AG20443 (cell line): ENCODE data around the gene PYHIN1.

Source experiments
- DNase-seq: peaks from one replicate; pipeline ENCODE4 v3.0.0; 2012; ENCODE audit warnings: low spot score, mixed read lengths

PYHIN1 gene

DNA sequence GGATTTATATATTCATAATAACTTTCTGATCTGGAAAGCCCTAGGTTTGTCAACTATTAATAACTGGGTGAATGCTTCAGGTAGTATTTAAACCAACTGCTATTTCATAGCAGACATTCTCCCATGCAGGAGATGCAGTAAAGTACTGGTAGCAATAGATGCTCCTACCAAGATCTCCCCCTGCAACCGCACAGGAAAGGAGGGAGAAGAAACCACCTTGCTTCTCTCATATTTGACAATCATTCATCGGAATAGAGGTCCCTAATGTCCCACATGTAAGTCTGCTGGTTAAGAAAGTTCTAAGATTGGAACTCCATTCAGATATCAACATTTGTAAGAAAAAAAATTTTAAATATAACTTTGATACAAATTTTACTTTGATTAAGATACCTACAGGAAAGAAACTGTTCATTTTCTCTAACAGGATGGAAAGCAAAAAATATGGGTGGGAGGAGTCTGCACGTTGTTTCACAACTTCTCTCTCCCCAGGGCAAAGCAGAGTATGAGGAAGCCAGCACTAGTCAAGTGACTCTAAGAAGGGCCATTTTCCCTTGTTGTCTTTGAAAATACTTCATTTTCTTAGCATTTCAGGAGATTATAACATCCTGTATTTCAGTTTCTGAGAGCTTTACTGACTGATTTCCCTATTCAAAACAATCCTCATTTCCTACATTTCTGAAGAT lies at the start of gene PYHIN1:
Gene PYHIN1 (plus strand): TSS at position 498 of the 683 bp plus-strand sequence. CDS start 5,359 bp downstream, outside the sequence.
- no peak for DNase-seq

DNA sequence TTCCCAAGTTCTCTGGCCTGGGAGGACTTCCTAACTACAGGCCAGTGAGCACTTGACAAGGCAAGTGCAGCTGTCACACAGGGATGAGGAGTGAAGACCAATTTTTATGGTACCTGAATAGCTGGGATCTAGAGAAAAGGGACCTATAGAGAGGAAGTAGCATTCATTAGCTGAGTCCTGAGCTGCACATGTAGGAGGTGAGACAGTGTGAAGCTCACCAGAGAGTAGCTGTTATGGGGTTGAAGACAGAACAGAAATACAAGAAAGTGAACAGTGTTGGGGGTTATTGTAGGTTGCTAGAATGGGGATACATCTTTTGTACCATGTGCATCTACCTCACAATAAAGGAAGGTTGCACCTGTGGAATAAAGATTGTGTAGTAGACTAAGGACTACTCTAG lies 37.7 kb upstream of the PYHIN1 start:
- DNase-seq: no peak

DNA sequence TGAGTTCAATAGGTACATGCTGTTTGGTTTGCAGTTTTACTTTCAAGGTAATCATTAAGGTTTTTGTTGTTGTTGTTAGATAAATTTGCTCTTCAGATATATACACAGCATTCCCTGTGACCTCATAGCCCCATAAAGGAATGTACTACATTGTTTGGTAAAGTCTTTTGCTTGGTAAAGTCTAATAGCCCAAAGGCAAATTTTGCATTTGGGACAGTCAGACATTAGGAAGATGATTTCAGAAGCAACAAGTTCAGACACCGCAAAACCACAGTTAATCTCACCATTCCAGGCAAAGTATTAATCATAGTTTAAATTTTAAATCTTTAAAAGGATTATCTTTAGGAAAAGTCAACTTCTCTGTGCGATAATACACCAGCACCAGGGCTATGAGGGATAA lies 32.6 kb upstream of the PYHIN1 start:
- DNase-seq: no peak

GRCh38 chr1:158901623-158902022 lies 29.7 kb upstream of the PYHIN1 start:
- no peak for DNase-seq

DNA sequence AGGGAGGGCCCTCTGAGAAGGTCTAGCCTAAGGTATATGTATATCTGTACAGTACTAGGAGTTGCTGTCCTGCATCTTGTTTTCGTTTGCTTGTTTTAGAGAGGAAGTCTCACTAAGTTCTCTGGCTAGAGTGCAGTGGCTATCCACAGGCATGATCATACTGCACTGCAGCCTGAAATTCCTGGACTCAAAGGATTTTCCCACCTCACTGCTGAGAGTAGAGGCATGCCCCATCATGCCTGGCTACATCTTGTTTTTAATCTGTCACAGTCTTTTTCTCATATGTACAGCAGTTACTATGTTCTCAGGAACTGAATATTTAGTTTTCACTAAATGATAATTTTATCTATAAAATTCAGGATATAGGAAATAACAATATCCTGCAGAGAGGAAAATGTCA lies 15.3 kb upstream of the PYHIN1 start:
- DNase-seq: no peak

GRCh38 chr1:158924677-158925076 lies 6.7 kb upstream of the PYHIN1 start:
- no peak for DNase-seq

GRCh38 chr1:158930504-158930903 lies 848 bp upstream of the PYHIN1 start:
- no peak for DNase-seq

DNA sequence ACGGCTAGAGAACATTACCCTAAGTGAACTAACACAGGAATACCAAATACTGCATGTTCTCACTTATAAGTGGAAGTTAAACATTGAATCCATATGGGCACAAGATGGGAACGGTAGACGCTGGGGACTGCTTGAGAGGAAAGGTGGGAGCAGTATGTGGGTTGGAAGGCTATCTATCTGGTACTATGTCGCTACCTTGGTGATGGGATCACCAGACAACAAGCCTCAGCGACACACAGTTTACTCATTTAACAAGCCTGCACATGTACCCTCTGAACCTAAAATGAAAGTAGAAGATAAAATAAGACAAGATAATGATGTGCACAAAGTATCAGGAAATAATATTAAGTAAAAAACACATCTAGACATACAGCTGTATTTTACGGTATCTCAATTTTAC lies 819 bp downstream of the PYHIN1 start:
- no peak for DNase-seq

- no peak for DNase-seq
Measured at GRCh38 chr1:158933621-158934020, 2.3 kb downstream of the PYHIN1 start.

DNA sequence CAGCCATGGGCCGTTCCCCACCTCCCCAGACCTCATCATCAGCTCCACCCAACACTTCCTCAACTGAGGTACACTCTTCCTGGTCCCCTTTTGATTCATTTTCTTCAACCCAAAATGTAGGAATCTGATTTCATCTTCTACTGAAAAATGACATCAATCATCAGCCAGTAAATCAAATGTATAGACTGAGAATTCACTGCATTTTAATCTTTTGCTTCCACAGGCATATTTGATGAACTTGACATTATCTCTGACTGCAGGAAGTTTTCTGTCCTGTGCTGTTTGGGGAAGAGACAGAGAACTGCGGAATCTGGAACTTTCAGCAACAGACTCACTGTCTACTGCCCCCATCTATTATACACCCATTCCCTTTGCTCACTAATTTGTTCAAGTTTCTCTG lies 7.8 kb downstream of the PYHIN1 start:
- DNase-seq: no peak

GRCh38 chr1:158941317-158941716 lies 10.0 kb downstream of the PYHIN1 start:
- DNase-seq: no peak

GRCh38 chr1:158942490-158942889 lies 11.1 kb downstream of the PYHIN1 start:
- DNase-seq: no peak

- DNase-seq: no peak
Measured at GRCh38 chr1:158943059-158943458, 11.7 kb downstream of the PYHIN1 start.

GRCh38 chr1:158945061-158945460 lies 13.7 kb downstream of the PYHIN1 start:
- DNase-seq: no peak

- no peak for DNase-seq
Measured at GRCh38 chr1:158946785-158947184, 15.4 kb downstream of the PYHIN1 start.

- no peak for DNase-seq
Measured at GRCh38 chr1:158951956-158952355, 20.6 kb downstream of the PYHIN1 start.

DNA sequence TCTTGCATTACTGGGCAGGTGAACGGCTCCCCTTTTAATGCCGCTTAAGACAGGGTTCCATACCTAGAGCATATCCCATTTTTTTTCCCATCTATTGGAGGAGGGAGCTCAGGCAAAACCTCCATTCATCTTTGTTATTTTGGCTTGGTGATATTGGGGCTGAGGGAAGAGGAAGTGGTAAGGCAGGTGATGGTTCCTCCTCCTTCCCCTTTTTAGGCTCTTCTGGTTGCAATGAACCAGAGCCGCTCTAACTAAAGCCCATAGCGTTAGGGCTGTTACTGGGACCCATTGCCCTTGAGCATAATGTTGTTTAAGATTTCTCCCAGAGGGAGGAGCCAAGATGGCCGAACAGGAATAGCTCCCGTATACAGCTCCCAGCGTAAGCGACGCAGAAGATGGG lies 21.1 kb downstream of the PYHIN1 start:
- no peak for DNase-seq

GRCh38 chr1:158961178-158961577 lies 29.8 kb downstream of the PYHIN1 start:
- no peak for DNase-seq

DNA sequence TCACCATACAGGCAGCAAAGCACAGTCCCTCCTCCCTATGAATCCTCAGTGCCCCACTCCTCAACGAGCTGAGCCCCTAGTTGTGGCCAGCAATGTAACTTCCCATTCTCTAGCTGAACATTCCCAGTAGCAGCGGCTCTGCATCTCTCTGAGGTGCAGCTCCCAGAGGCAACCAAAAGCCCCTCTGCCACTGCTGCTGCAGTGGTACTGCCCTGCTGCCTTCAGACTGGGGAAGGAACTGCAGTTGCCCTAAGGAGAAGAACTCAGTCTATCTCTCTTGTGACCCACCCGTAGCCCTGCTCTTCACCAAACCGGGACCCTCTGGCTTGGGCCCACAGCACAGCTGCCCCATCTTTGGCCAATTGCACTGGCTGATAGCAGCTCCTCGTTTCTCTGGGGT lies 31.6 kb downstream of the PYHIN1 start:
- no peak for DNase-seq

GRCh38 chr1:158969166-158969565 lies 37.8 kb downstream of the PYHIN1 start:
- no peak for DNase-seq

DNA sequence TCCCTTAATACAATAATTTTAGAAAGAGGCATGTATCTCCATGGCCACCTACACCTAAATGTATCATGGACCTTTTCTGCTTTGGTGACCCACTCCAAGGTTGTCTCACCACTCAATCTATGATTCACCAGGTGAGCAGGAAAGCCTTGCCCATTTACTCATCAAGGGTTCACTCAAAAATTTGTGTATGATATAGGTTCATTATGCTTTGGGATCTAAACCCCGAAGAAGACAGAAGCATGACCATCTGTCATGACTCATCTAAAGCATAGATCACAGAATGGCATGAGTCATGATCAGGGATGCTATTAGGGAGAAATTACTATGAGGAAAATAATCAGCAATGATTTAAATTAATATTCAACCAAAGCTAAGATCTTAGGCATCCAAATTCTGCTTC lies 38.5 kb downstream of the PYHIN1 start:
- DNase-seq: no peak

- DNase-seq: no peak
Measured at GRCh38 chr1:158972841-158973240, 41.5 kb downstream of the PYHIN1 start.

- no peak for DNase-seq
Measured at GRCh38 chr1:158976219-158976618, 44.9 kb downstream of the PYHIN1 start.

- DNase-seq: no peak
Measured at GRCh38 chr1:158978730-158979129, 47.4 kb downstream of the PYHIN1 start.

GRCh38 chr1:158979229-158979628 lies 47.9 kb downstream of the PYHIN1 start:
- no peak for DNase-seq
